Suprapubic skin (tissue), 4 donors: ENCODE measurements around the gene CTF1. TPM values are rescaled to one million over a fixed set of nuclear protein-coding genes. Genes with fewer than 3 reads are reported as not detected.

Source experiments
- DNase-seq, 2 donors: peaks; one replicate each; pipeline ENCODE4 v3.0.0-alpha.2; 2019; ENCODE audit warnings: low spot score in 2 of 2
- H3K27ac ChIP-seq: fragments of 200-600 bp; sonication (generic); one replicate; pipeline ENCODE4 v1.5.1; 2019
- H3K27me3 ChIP-seq: fragments of 200-600 bp; sonication (generic); one replicate; pipeline ENCODE4 v1.5.1; 2019
- H3K36me3 ChIP-seq: fragments of 200-600 bp; sonication (generic); one replicate; pipeline ENCODE4 v1.5.1; 2019
- H3K4me1 ChIP-seq: fragments of 200-600 bp; sonication (generic); one replicate; pipeline ENCODE4 v1.5.1; 2019
- H3K4me3 ChIP-seq: fragments of 200-600 bp; sonication (generic); one replicate; pipeline ENCODE4 v1.5.1; 2019; ENCODE audit warnings: mild to moderate bottlenecking
- H3K9me3 ChIP-seq: fragments of 200-600 bp; sonication (generic); one replicate; pipeline ENCODE4 v1.5.1; 2019
- EP300 ChIP-seq: sonication (generic); formaldehyde crosslinking; IDR thresholded peaks from one replicate; pipeline ENCODE4 v1.6.1; 2017; ENCODE audit warnings: antibody characterized with exemption
- POLR2A ChIP-seq, 2 donors: fragments of 450-650 bp; IDR thresholded peaks; one replicate each; pipeline ENCODE4 v1.6.1; 2017; ENCODE audit warnings: antibody characterized with exemption in 2 of 2, mild to moderate bottlenecking in 2 of 2, moderate library complexity in 2 of 2
- POLR2AphosphoS5 ChIP-seq, 3 donors: sonication (generic); formaldehyde crosslinking; IDR thresholded peaks; one replicate each; pipeline ENCODE4 v1.6.1; 2017; ENCODE audit warnings: antibody characterized with exemption in 3 of 3
- WGBS: methylation state at CpG from one replicate; pipeline ENCODE4 v1.1.5; 2018; 5-methylcytosine and 5-hydroxymethylcytosine counted together
- total RNA-seq, 4 donors: library from RNA; depleted of rRNA; stranded (reverse); fragments of >200 nt; gene quantifications; one replicate each; pipeline ENCODE4 v1.1.0, GENCODE V29; 2016
- TF ChIP-seq, protein P1 (sequence below), 2 donors: fragments of 200-600 bp in 1 of 2; fragments of 450-650 bp in 1 of 2; sonication (generic) in 1 of 2; IDR thresholded peaks; one replicate each; pipeline ENCODE4 v1.5.1; 2016 to 2019; ENCODE audit warnings: antibody characterized with exemption in 2 of 2, mild to moderate bottlenecking in 1 of 2, moderate library complexity in 1 of 2

The CTF1 gene
- total RNA-seq: 1 to 10 TPM in 1 of 4 donors, under 1 TPM in 3; 0.30 to 1.3 (median 0.71) TPM

DNA sequence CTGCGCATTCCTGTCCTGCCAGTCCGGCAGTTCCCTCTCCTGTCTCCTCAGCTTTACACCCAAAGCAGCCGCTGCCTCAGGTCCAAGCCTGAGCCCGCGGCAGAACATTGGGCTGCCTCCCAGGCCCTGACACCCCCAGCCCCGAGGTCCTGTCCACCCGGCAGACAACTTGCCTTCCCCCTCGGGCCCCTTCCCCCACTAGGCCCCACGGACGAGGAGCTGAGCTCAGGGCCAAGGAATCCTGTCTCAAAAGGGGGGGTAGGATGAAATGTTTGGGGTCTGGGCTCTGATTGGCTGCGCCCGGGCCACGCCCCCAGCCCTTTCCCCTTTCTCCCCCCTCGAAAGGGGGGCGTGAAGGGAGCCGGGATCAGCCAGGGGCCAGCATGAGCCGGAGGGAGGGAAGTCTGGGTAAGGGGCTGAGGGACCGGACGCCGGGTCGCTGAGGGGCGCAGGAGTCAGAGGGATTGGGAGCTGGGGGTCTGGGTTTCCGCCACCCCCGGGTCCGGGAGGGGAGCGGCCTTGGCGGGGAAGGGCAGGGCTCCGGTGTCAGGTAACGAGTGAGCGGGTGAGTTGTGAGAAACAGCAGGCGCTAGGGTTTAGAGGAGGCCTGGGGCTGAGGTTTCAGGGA is at the start of gene CTF1:
CTF1 (plus strand) TSS at position 354 of the 628 bp plus-strand sequence; CDS start at position 384, 30 bp downstream.
- peak within 1 kb of the TSS; percentile 92 for H3K27ac ChIP-seq
- peak within 1 kb of the TSS; percentile 51 for H3K4me3 ChIP-seq
- WGBS: 12% methylated on average over 8 of the region's 31 CpGs
- no peaks in the 10 kb centered on the region for H3K27me3 ChIP-seq
- TF ChIP-seq POLR2AphosphoS5 (IDR thresholded peaks at IDR 0.05) (no peak), EP300 (peak; percentile 40)
- TF ChIP-seq, protein P1, sequence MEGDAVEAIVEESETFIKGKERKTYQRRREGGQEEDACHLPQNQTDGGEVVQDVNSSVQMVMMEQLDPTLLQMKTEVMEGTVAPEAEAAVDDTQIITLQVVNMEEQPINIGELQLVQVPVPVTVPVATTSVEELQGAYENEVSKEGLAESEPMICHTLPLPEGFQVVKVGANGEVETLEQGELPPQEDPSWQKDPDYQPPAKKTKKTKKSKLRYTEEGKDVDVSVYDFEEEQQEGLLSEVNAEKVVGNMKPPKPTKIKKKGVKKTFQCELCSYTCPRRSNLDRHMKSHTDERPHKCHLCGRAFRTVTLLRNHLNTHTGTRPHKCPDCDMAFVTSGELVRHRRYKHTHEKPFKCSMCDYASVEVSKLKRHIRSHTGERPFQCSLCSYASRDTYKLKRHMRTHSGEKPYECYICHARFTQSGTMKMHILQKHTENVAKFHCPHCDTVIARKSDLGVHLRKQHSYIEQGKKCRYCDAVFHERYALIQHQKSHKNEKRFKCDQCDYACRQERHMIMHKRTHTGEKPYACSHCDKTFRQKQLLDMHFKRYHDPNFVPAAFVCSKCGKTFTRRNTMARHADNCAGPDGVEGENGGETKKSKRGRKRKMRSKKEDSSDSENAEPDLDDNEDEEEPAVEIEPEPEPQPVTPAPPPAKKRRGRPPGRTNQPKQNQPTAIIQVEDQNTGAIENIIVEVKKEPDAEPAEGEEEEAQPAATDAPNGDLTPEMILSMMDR (IDR thresholded peaks at IDR 0.05): no peak
- peaks cover 50% of the 10 kb centered on the region for H3K4me1 ChIP-seq
- H3K9me3 ChIP-seq: no peaks in the 10 kb centered on the region
- peak; percentile 80 to 85 for DNase-seq
- peaks cover 5% of the 10 kb centered on the region for H3K36me3 ChIP-seq

GRCh38 chr16:30846649-30847402 is 49.6 kb upstream of the CTF1 start:
- Histone ChIP-seq H3K27ac (no peak overlapping the region), H3K4me3 (no peak overlapping the region), H3K4me1 (peaks cover 11% of the 10 kb centered on the region), H3K9me3 (no peaks in the 10 kb centered on the region), H3K27me3 (no peaks in the 10 kb centered on the region), H3K36me3 (no peaks in the 10 kb centered on the region)
- WGBS: 60% methylated on average over 4 of the region's 4 CpGs
- DNase-seq: no peak
- no peak for TF ChIP-seq POLR2AphosphoS5 (IDR thresholded peaks at IDR 0.05)
- TF ChIP-seq, protein P1 (IDR thresholded peaks at IDR 0.05): no peak
- no peak for TF ChIP-seq EP300
- TF ChIP-seq POLR2A (IDR thresholded peaks at IDR 0.05): no peak

DNA sequence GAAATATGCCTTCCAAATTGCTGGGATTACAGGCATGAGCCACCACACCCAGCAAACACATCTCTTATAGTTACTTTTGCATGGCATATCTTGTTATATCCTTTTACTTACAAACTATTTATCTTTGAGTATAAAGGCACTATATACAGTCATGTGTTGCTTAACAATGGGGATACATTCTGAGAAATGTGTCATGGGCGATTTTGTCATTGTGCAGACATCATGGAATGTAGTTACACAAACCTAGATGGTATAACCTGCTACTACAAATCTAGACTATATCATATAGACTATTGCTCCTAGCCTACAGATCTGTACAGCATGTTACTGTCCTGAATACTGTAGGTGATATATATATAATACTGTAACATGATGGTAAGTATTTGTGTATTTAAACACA is 46.2 kb upstream of the CTF1 start:
- H3K27ac ChIP-seq: no peak overlapping the region
- TF ChIP-seq EP300: no peak
- TF ChIP-seq, protein P1 (IDR thresholded peaks at IDR 0.05): no peak
- TF ChIP-seq POLR2A (IDR thresholded peaks at IDR 0.05): no peak
- no peak for TF ChIP-seq POLR2AphosphoS5 (IDR thresholded peaks at IDR 0.05)
- no peaks in the 10 kb centered on the region for H3K9me3 ChIP-seq
- no peak for DNase-seq
- H3K27me3 ChIP-seq: no peaks in the 10 kb centered on the region
- H3K4me1 ChIP-seq: peaks cover 6% of the 10 kb centered on the region
- 81% methylated on average over 1 of the region's 1 CpG for WGBS
- H3K4me3 ChIP-seq: no peak overlapping the region
- no peaks in the 10 kb centered on the region for H3K36me3 ChIP-seq

DNA sequence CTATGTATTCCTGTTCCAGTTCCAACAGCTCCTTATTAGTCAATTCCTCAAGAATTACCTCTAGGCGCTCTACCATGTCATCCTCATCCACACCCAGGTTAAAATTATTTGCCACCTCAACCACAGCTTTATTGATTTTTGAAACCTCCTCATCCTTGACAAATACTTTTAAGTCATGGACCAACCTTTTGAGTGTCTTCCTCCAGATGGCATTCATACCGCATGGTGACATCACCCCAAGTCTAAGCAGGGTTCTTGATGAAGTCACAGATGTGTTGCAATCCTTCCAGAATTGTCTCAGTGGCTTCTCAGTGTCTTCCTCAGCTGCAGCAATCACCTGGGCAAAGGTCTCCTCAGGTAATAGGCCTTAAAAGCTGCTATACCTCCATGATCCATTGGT is 42.7 kb upstream of the CTF1 start:
- DNase-seq: no peak
- Histone ChIP-seq H3K27ac (no peak overlapping the region), H3K27me3 (no peaks in the 10 kb centered on the region), H3K4me1 (no peaks in the 10 kb centered on the region), H3K9me3 (no peaks in the 10 kb centered on the region), H3K4me3 (no peak overlapping the region), H3K36me3 (no peaks in the 10 kb centered on the region)
- WGBS: 56% methylated on average over 2 of the region's 2 CpGs
- TF ChIP-seq EP300 (no peak), POLR2A (IDR thresholded peaks at IDR 0.05) (no peak), POLR2AphosphoS5 (IDR thresholded peaks at IDR 0.05) (no peak)
- TF ChIP-seq, protein P1 (IDR thresholded peaks at IDR 0.05): no peak

GRCh38 chr16:30858111-30858495 is 38.3 kb upstream of the CTF1 start:
- Histone ChIP-seq H3K27ac (no peak overlapping the region), H3K9me3 (no peaks in the 10 kb centered on the region), H3K27me3 (no peaks in the 10 kb centered on the region), H3K36me3 (no peaks in the 10 kb centered on the region), H3K4me3 (no peak overlapping the region), H3K4me1 (no peaks in the 10 kb centered on the region)
- TF ChIP-seq, protein P1 (IDR thresholded peaks at IDR 0.05): no peak
- TF ChIP-seq POLR2A (IDR thresholded peaks at IDR 0.05) (no peak), POLR2AphosphoS5 (IDR thresholded peaks at IDR 0.05) (no peak), EP300 (no peak)
- 83% methylated on average over 3 of the region's 3 CpGs for WGBS
- DNase-seq: no peak
